SK-N-SH (cell line): Measurements from ENCODE around the gene POSTN. TPM values are rescaled to one million over a fixed set of nuclear protein-coding genes. Genes with fewer than 3 reads are reported as not detected.

ENCODE experiments used
- CTCF ChIA-PET: fragments of 300-600, 350-600 bp; formaldehyde crosslinking; extraction: SDS; loops from one replicate; lab custom pipeline; 2021; lab: Yijun Ruan, JAX
- POLR2A ChIA-PET: fragments of 350-600 bp; sonication (Branson Sonifier 250); formaldehyde crosslinking; extraction: SDS; loops from one replicate; lab custom pipeline; 2020; ENCODE audit warnings: antibody characterized with exemption, inconsistent platforms; lab: Yijun Ruan, JAX
- DNase-seq: peaks from one replicate; pipeline ENCODE4 v3.0.0; 2012
- H2AFZ ChIP-seq: fragments of 200-600 bp; sonication (generic); 2 replicates; pipeline ENCODE4 v1.8.1; 2016; ENCODE audit warnings: antibody characterized with exemption, mild to moderate bottlenecking, low read depth
- H3F3A ChIP-seq: fragments of 200-600 bp; sonication (generic); replicated peaks from 2 replicates; pipeline ENCODE3; 2016; ENCODE audit warnings: antibody characterized with exemption, mild to moderate bottlenecking; ENCODE audit not compliant: insufficient read depth
- H3K27ac ChIP-seq, 2 experiments: fragments of 200-500 bp in 1 of 2; fragments of 200-600 bp in 1 of 2; sonication (Bioruptor generic) in 1 of 2; sonication (generic), shearing (Covaris generic) in 1 of 2; 2 replicates each; pipeline versions ENCODE4 v1.5.1 to v1.6.1; 2014 to 2016; ENCODE audit warnings: low read depth in 2 of 2, inconsistent platforms in 1 of 2, low read length in 1 of 2, mild to moderate bottlenecking in 1 of 2, mixed read lengths in 1 of 2
- H3K27me3 ChIP-seq: fragments of 200-600 bp; sonication (generic), shearing (Covaris generic); 2 replicates; pipeline ENCODE4 v1.6.1; 2016; ENCODE audit warnings: mixed run types; ENCODE audit not compliant: insufficient read depth
- H3K36me3 ChIP-seq, 2 experiments: fragments of 200-500 bp in 1 of 2; fragments of 200-600 bp in 1 of 2; sonication (Bioruptor generic) in 1 of 2; sonication (generic) in 1 of 2; replicated peaks in 1 of 2; 2 replicates each; pipeline versions ENCODE3 to v1.5.1; 2014 to 2016; ENCODE audit warnings: low read length in 1 of 2, mild to moderate bottlenecking in 1 of 2; ENCODE audit not compliant: insufficient read depth in 2 of 2, control insufficient read depth in 1 of 2
- H3K4me1 ChIP-seq, 2 experiments: fragments of 200-500 bp in 1 of 2; fragments of 200-600 bp in 1 of 2; sonication (Bioruptor generic) in 1 of 2; sonication (generic), shearing (Covaris generic) in 1 of 2; 2 replicates each; pipeline versions ENCODE4 v1.5.1 to v1.6.1; 2014 to 2016; ENCODE audit warnings: low read depth in 1 of 2, low read length in 1 of 2, mixed run types in 1 of 2; ENCODE audit not compliant: insufficient read depth in 2 of 2, control insufficient read depth in 1 of 2
- H3K4me2 ChIP-seq: fragments of 200-600 bp; sonication (generic), shearing (Covaris generic); 2 replicates; pipeline ENCODE4 v1.6.1; 2017; ENCODE audit warnings: mixed run types
- H3K4me3 ChIP-seq, 2 experiments: fragments of 200-500 bp in 1 of 2; fragments of 200-600 bp in 1 of 2; sonication (Bioruptor generic) in 1 of 2; sonication (generic), shearing (Covaris generic) in 1 of 2; 2 replicates each; pipeline versions ENCODE4 v1.5.1 to v1.8.1; 2014 to 2016; ENCODE audit warnings: low read depth in 2 of 2, inconsistent platforms in 1 of 2, low read length in 1 of 2, mild to moderate bottlenecking in 1 of 2, mixed read lengths in 1 of 2, moderate library complexity in 1 of 2
- H3K79me2 ChIP-seq: fragments of 200-600 bp; sonication (generic); 2 replicates; pipeline ENCODE4 v1.8.1; 2017; ENCODE audit warnings: mild to moderate bottlenecking; ENCODE audit not compliant: insufficient read depth
- H3K9ac ChIP-seq: fragments of 200-600 bp; sonication (generic); 2 replicates; pipeline ENCODE4 v1.6.1; 2017; ENCODE audit warnings: mixed run types
- H3K9me2 ChIP-seq: fragments of 200-600 bp; sonication (generic); 2 replicates; pipeline ENCODE4 v1.6.1; 2017; ENCODE audit warnings: mixed run types
- H3K9me3 ChIP-seq: fragments of 200-600 bp; sonication (generic); 2 replicates; pipeline ENCODE4 v1.6.1; 2017; ENCODE audit warnings: mixed run types, mild to moderate bottlenecking, moderate library complexity
- H4K20me1 ChIP-seq: fragments of 200-600 bp; sonication (generic); 2 replicates; pipeline ENCODE4 v1.6.1; 2017; ENCODE audit warnings: mild to moderate bottlenecking, mixed run types; ENCODE audit not compliant: insufficient read depth
- CTCF ChIP-seq: fragments of 200-600 bp; sonication (generic); IDR thresholded peaks from 2 replicates; pipeline ENCODE4 v1.6.1; 2017; ENCODE audit warnings: antibody characterized with exemption, mild to moderate bottlenecking, moderate library complexity
- EP300 ChIP-seq, 2 experiments: IDR thresholded peaks; 2 replicates each; pipeline versions ENCODE4 v1.4.0 to v1.6.1; 2012; ENCODE audit warnings: borderline replicate concordance in 1 of 2, low read depth in 1 of 2, low read length in 1 of 2
- FOXJ3 ChIP-seq: sonication (generic); formaldehyde crosslinking; IDR thresholded peaks from 2 replicates; pipeline ENCODE4 v1.5.1; 2020; ENCODE audit warnings: mild to moderate bottlenecking, missing genetic modification reagents
- GABPA ChIP-seq: IDR thresholded peaks from 2 replicates; pipeline ENCODE4 v1.4.0; 2012; ENCODE audit warnings: low read depth, mild to moderate bottlenecking
- MAX ChIP-seq: IDR thresholded peaks from 2 replicates; pipeline ENCODE4 v1.4.0; 2012; ENCODE audit warnings: low read depth
- MXI1 ChIP-seq: IDR thresholded peaks from 2 replicates; pipeline ENCODE4 v1.6.1; 2012; ENCODE audit warnings: mild to moderate bottlenecking, low read depth, low read length, improper control_type of control experiment
- RAD21 ChIP-seq: IDR thresholded peaks from 2 replicates; pipeline ENCODE4 v1.6.1; 2012; ENCODE audit warnings: mild to moderate bottlenecking, low read length
- RCOR1 ChIP-seq: fragments of 150-350 bp; IDR thresholded peaks from 2 replicates; pipeline ENCODE4 v1.6.1; 2017; ENCODE audit warnings: antibody characterized with exemption, low read length
- RFX5 ChIP-seq: IDR thresholded peaks from 2 replicates; pipeline ENCODE4 v1.6.1; 2012; ENCODE audit warnings: mild to moderate bottlenecking, improper control_type of control experiment, low read length
- SIN3A ChIP-seq: IDR thresholded peaks from 2 replicates; pipeline ENCODE4 v1.6.1; 2012; ENCODE audit warnings: low read depth, mild to moderate bottlenecking, low read length, moderate library complexity, borderline replicate concordance
- SMC3 ChIP-seq: IDR thresholded peaks from 2 replicates; pipeline ENCODE4 v1.6.1; 2012; ENCODE audit warnings: low read depth, low read length, improper control_type of control experiment
- TCF12 ChIP-seq: IDR thresholded peaks from 2 replicates; pipeline ENCODE4 v1.4.0; 2012
- TEAD4 ChIP-seq: IDR thresholded peaks from 2 replicates; pipeline ENCODE4 v1.4.0; 2012; ENCODE audit warnings: mild to moderate bottlenecking, borderline replicate concordance; ENCODE audit not compliant: insufficient read depth
- WGBS: methylation state at CpG from one replicate; pipeline ENCODE4 v1.1.6; 2017; ENCODE audit warnings: low lambda C conversion rate; 5-methylcytosine and 5-hydroxymethylcytosine counted together
- polyA plus RNA-seq, 3 experiments: library from polyadenylated mRNA; depleted of rRNA; stranded (reverse); fragments of >200 nt; gene quantifications; 2 replicates each; pipeline ENCODE4 v1.2.3, GENCODE V29; 2012

Gene POSTN
- polyA plus RNA-seq, 1 of the 3 experiments (the other 2 are of a cell fraction), result 577 TPM

- no peaks in the 10 kb centered on the region for H3K36me3 ChIP-seq
- no peak for DNase-seq
- peaks cover 0 to 17% of the 10 kb centered on the region in 2 experiments; a peak in 2 of 4 replicates for H3K4me1 ChIP-seq
- H3K9ac ChIP-seq, result no peak overlapping the region
- WGBS, result 19% methylated on average over 2 of the region's 2 CpGs
- no peak overlapping the region for H3K27ac ChIP-seq
- CTCF ChIA-PET, result no interaction called here
- H3K27me3 ChIP-seq, result no peaks in the 10 kb centered on the region; the same call in 1 of the 2 replicates
- H2AFZ ChIP-seq, result no peak overlapping the region
- no peaks in the 10 kb centered on the region for H4K20me1 ChIP-seq
- no peak overlapping the region for H3K4me3 ChIP-seq
- POLR2A ChIA-PET, result no interaction called here
- TF ChIP-seq FOXJ3 (CRISPR knock-in tag), result no peak
- no peaks in the 10 kb centered on the region for H3K9me3 ChIP-seq
- H3K79me2 ChIP-seq, result no peaks in the 10 kb centered on the region
- no peaks in the 10 kb centered on the region for H3K9me2 ChIP-seq
- H3K4me2 ChIP-seq, result no peak overlapping the region
- H3F3A ChIP-seq, result peaks cover 13% of the 10 kb centered on the region
These were observed 15.1 kb upstream of the POSTN start for GRCh38 chr13:37613638-37614037.

- no peak for DNase-seq
- POLR2A ChIA-PET, result no interaction called here
These were observed 14.7 kb upstream of the POSTN start for GRCh38 chr13:37613236-37613635.

DNA sequence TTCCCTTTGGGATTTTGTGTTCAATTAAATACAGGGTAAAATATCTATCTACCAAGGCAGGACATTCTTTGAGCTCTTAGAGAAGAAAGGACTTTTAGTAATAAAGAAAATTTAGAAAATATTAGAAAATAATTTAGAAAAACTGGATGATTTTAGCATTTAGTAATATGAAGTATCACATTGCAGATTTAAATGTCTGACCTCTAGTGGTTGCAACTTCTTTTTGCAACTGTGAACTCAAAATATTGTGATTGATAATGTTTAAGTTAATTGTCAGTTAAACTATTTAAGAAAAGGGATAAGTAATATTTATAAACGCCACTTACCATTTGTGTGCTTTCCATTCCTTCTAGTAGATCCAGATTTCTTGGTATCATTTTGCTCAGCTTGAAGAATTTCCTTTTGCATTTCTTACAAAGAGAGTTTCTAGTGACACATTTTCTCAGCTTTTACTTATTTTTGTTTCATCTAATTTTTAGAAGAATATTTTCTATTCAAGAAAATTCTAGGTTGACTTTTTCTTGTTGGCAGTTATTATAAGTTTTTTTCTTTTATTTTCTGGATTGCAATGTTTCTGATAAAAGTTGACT, 10.3 kb upstream of the POSTN start:
- TF ChIP-seq SMC3 (0 out of 2 replicates have a peak, but pooled peaks have one; percentile 3), CTCF (peak; percentile 67), EP300 (IDR thresholded peaks at IDR 0.05; ENCODE audit: borderline replicate concordance in 1 of 2, low read depth in 1 of 2, low read length in 1 of 2) (no peak), GABPA (no peak)
- H3K9ac ChIP-seq, result no peak overlapping the region
- POLR2A ChIA-PET, result no interaction called here
- H3K4me3 ChIP-seq, result no peak overlapping the region
- H3K9me2 ChIP-seq, result no peaks in the 10 kb centered on the region
- H3K27ac ChIP-seq, result no peak overlapping the region
- H4K20me1 ChIP-seq, result no peaks in the 10 kb centered on the region
- no peak overlapping the region for H2AFZ ChIP-seq
- H3F3A ChIP-seq, result no peaks in the 10 kb centered on the region
- H3K9me3 ChIP-seq, result no peaks in the 10 kb centered on the region
- no peaks in the 10 kb centered on the region; the same call in 1 of the 2 replicates for H3K27me3 ChIP-seq
- no peaks in the 10 kb centered on the region for H3K4me1 ChIP-seq
- H3K36me3 ChIP-seq, result no peaks in the 10 kb centered on the region
- WGBS, result 0% methylated on average over 1 of the region's 1 CpG
- CTCF ChIA-PET, result interaction anchor here (1.0 to 1.4 kb wide), 2 partner anchors 11 to 501 kb away, joined by 3 to 4 read pairs; partner anchors contain the start of gene POSTN
- DNase-seq, result no peak
- no peaks in the 10 kb centered on the region for H3K79me2 ChIP-seq
- no peak overlapping the region for H3K4me2 ChIP-seq

More at GRCh38 chr13:37613236-37613635, 14.7 kb upstream of the POSTN start:
- H3K9ac ChIP-seq, result no peak overlapping the region
- peaks cover 9% of the 10 kb centered on the region for H3F3A ChIP-seq
- no peaks in the 10 kb centered on the region for H3K9me2 ChIP-seq
- 44% methylated on average over 3 of the region's 3 CpGs for WGBS
- H3K27ac ChIP-seq, result no peak overlapping the region
- no peak overlapping the region for H3K4me2 ChIP-seq
- H3K36me3 ChIP-seq, result no peaks in the 10 kb centered on the region
- H3K27me3 ChIP-seq, result no peaks in the 10 kb centered on the region; the same call in 1 of the 2 replicates
- no peaks in the 10 kb centered on the region for H3K79me2 ChIP-seq
- H2AFZ ChIP-seq, result no peak overlapping the region
- H3K4me3 ChIP-seq, result no peak overlapping the region
- no peaks in the 10 kb centered on the region for H4K20me1 ChIP-seq
- H3K9me3 ChIP-seq, result no peaks in the 10 kb centered on the region
- peaks cover 0 to 17% of the 10 kb centered on the region in 2 experiments; a peak in 2 of 4 replicates for H3K4me1 ChIP-seq
- TF ChIP-seq TCF12 (no peak), RAD21 (no peak), MAX (no peak), MXI1 (no peak), RCOR1 (no peak), TEAD4 (no peak), SIN3A (no peak), RFX5 (no peak)
- CTCF ChIA-PET, result no interaction called here
